Hepatocyte (in vitro differentiated cells): ENCODE results near the gene ESYT3.
"Not testable (repeated sequence)": the region's sequence is repeated elsewhere in the genome, so short reads cannot be mapped to it uniquely, and the experiment has no call there.

Source experiments
- CTCF ChIP-seq: fragments of 200-600 bp; sonication (generic); IDR thresholded peaks from 2 replicates; pipeline ENCODE4 v1.5.1; 2016; ENCODE audit warnings: antibody characterized with exemption, mild to moderate bottlenecking; ENCODE audit not compliant: poor library complexity
- EZH2phosphoT487 ChIP-seq: fragments of 200-600 bp; sonication (generic); IDR thresholded peaks from one replicate; pipeline ENCODE4 v1.6.1; 2018; ENCODE audit warnings: antibody characterized with exemption, mild to moderate bottlenecking, low read depth, moderate library complexity; ENCODE audit not compliant: unreplicated experiment, severe bottlenecking

- not testable (repeated sequence) for TF ChIP-seq EZH2phosphoT487, CTCF
Measured at GRCh38 chr3:138426754-138427153, 7.7 kb upstream of the ESYT3 start.
